Measurements from ENCODE around the gene PRICKLE1.
"Not testable (repeated sequence)": the region's sequence is repeated elsewhere in the genome, so short reads cannot be mapped to it uniquely, and the experiment has no call there.

Gene PRICKLE1

DNA sequence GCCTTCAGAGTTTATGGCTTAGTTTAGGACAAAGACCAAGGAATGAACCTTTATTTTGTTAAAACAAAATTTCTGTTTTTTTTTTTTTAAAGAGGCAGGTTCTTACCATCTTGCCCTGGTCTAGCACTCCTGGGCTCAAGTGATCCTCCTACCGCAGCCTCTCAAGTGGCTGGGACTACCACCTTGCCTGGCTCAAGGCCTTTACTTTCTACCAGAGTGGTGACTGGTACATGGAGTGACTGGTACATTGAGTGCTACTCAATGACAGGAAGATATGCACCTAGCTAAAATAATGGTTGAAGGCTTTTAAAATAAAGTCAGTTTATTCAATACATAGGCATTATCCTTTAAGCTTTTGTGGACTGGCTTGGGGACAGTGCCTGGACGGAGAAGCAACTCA is 32.6 kb downstream of the PRICKLE1 start:
- no peak overlapping the region for H3K27ac ChIP-seq
- TF ChIP-seq, protein P1, sequence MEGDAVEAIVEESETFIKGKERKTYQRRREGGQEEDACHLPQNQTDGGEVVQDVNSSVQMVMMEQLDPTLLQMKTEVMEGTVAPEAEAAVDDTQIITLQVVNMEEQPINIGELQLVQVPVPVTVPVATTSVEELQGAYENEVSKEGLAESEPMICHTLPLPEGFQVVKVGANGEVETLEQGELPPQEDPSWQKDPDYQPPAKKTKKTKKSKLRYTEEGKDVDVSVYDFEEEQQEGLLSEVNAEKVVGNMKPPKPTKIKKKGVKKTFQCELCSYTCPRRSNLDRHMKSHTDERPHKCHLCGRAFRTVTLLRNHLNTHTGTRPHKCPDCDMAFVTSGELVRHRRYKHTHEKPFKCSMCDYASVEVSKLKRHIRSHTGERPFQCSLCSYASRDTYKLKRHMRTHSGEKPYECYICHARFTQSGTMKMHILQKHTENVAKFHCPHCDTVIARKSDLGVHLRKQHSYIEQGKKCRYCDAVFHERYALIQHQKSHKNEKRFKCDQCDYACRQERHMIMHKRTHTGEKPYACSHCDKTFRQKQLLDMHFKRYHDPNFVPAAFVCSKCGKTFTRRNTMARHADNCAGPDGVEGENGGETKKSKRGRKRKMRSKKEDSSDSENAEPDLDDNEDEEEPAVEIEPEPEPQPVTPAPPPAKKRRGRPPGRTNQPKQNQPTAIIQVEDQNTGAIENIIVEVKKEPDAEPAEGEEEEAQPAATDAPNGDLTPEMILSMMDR (conservative IDR thresholded peaks at IDR 0.05) = no peak

DNA sequence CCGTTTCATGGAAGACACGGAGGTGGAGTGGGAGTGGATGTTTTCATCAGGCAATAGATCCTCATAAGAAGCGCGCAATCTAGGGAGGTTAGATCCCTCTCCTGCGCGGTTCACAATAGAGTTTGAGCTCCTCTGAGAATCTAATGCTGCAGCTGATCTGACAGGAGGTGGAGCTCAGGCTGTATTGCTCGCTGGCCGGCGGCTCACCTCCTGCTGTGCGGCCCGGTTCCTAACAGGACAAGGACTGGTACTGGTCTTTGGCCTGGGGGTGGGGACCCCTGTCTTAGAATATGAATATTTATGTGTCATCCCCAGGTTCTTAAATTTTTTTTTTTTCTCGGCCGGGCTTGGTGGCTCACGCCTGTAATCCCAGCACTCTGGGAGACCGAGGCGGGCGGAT is 36.7 kb downstream of the PRICKLE1 start:
- TF ChIP-seq, protein P1 (conservative IDR thresholded peaks at IDR 0.05) = no peak
- no peak overlapping the region for H3K27ac ChIP-seq

DNA sequence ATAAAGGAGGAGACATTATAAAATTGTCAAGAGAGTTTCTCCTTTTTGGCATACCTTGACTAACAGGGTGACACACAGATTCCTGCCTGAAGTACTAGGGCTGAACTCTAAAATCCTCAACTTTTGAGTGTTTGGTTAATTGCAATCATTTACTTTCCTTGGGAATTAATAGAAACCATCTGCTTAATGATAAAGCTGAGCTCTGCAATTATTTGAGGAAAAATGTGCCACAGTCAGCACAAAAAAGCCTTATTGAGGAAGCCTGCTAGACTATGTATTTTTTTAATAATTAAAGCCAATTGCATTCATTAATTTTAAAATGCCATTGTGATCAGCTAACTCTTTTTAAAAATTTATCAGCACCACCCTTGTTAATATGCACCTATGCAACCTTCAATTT is 38.7 kb downstream of the PRICKLE1 start:
- H3K27ac ChIP-seq = no peak overlapping the region
- TF ChIP-seq, protein P1 (conservative IDR thresholded peaks at IDR 0.05) = no peak

DNA sequence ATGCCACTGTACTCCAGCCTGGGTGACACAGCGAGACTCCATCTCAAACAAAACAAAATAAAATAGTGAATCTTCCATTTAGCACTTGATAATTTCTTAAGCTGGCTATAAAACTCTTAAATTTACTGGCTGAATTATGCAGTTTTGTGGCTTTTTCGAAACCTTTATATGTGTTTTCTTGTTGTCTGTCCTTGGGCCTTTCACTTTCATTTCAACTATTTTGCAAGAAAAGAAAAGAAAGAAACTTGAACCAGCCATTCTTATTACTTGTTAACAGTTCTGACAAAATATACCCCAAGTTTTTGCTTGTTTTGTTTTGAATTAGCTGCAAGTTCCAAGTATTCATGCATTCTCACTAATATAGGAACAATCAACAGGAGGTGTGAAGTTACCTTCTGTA is 42.8 kb downstream of the PRICKLE1 start:
- no peak overlapping the region for H3K27ac ChIP-seq
- TF ChIP-seq, protein P1 (conservative IDR thresholded peaks at IDR 0.05) = no peak

DNA sequence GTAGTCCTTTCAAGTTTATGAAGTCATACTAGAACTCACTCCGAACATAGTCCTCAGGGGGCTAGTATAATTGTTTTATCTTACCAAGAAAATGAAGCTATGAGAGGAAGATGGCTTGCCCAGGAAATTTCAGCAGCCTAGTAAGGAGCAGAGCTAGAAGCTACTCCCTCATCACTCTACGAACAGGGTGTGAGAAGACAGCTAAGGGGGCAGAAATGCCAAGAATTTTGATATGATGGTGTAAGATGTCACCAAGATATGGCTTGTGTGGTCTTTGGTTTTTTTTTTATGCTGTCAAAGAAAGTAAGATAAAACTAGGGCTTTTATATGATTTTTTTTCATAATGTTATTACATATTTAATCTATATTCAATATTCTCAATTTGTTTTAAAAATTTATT is 47.6 kb downstream of the PRICKLE1 start:
- TF ChIP-seq, protein P1 (conservative IDR thresholded peaks at IDR 0.05) = no peak
- H3K27ac ChIP-seq = no peak overlapping the region

DNA sequence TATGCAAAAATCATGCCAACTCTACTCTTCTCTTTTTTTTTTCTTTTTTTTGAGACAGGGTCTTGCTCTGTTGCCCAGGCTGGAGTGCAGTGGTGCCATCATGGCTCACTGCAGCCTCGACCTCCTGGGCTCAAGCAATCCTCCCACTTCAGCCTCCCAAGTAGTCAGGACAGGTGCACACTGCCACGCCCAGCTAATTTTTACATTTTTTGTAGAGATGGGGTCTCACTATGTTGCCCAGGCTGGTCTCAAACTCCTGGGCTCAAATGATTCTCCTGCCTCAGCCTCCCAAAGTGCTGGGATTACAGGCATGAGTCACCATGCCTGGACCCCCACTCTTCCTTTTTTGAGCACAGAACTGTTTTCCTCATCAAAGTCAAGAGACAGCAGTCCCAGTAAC is 48.2 kb downstream of the PRICKLE1 start:
- not testable (repeated sequence) for H3K27ac ChIP-seq

DNA sequence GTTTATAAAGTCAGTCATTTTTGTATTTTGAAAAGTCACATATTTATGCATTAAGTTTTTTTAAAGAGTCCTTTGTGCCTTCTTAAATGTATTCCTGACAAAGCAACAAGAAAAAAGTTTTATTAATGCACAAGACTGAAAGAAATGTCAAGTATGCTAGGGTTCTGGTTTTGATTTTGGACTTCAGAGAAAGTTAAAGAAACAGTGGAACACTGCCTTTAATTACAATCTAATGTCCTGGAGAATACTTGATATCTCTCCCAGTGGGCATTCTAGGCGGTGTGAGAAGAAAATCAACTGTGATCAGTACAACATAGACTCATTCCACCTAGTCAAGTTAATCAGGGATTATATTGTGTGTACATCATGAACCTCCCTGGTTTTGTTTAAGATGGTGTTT is 49.9 kb downstream of the PRICKLE1 start:
- TF ChIP-seq, protein P1 (conservative IDR thresholded peaks at IDR 0.05) = no peak
- no peak overlapping the region for H3K27ac ChIP-seq

DNA sequence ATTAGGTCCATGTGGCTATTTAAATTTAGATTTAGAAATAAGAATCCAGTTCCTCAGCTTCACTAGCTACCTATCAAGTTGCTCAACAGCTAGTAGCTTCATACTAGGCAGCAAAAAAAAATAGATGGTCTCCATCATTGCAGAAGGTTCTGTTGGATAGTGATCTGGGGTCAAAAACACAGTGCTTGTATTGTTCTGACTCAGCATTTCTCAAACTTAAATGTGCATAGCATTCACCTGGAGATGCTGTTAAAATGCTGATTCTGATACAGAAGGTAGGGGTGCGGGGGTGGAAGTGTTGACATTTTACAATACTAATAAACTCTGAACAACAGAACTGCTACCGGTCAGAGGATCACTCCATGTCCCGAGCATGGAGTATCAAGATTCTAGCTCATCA is 51.3 kb downstream of the PRICKLE1 start:
- no peak overlapping the region for H3K27ac ChIP-seq
- TF ChIP-seq, protein P1 (conservative IDR thresholded peaks at IDR 0.05) = no peak

Measured in VCaP (cell line).